DND-41 (cell line): Measurements from ENCODE around the gene RGS13.
A peak's percentile ranks its signal among the peaks of the same experiment; 100 is the strongest.

Experiments
- ATAC-seq: fragments of 200-7000 bp; cut with Tn5 transposase; 3 replicates; pipeline ENCODE4 v1.9.1; 2021; ENCODE audit warnings: low read depth; ENCODE audit not compliant: insufficient read depth
- DNase-seq: peaks from one replicate; pipeline ENCODE4 v3.0.0-alpha.2; 2020
- H2AFZ ChIP-seq: 2 replicates; pipeline ENCODE4 v1.6.0; 2012; ENCODE audit warnings: low read depth, low read length
- H3K27ac ChIP-seq: 2 replicates; pipeline ENCODE4 v1.5.1; 2012; ENCODE audit warnings: low read length, inconsistent platforms
- H3K27me3 ChIP-seq: fragments of 200-600 bp; sonication (generic); 2 replicates; pipeline ENCODE4 v1.6.0; 2012; ENCODE audit warnings: low read length, mild to moderate bottlenecking, inconsistent platforms; ENCODE audit not compliant: insufficient read depth, poor library complexity
- H3K36me3 ChIP-seq: 2 replicates; pipeline ENCODE4 v1.5.1; 2012; ENCODE audit warnings: low read length, inconsistent platforms; ENCODE audit not compliant: insufficient read depth
- H3K4me1 ChIP-seq: 2 replicates; pipeline ENCODE4 v1.5.1; 2012; ENCODE audit warnings: mild to moderate bottlenecking, low read length; ENCODE audit not compliant: insufficient read depth
- H3K4me2 ChIP-seq: 2 replicates; pipeline ENCODE4 v1.6.0; 2012; ENCODE audit warnings: mild to moderate bottlenecking, moderate library complexity, low read length, inconsistent platforms; ENCODE audit not compliant: insufficient read depth
- H3K4me3 ChIP-seq, 2 experiments: fragments of 200-600 bp in 1 of 2; shearing (Covaris generic) in 1 of 2; 2 replicates each; pipeline ENCODE4 v1.5.1; 2012 to 2016; ENCODE audit warnings: inconsistent platforms in 2 of 2, low read length in 2 of 2, mild to moderate bottlenecking in 2 of 2, low read depth in 1 of 2, moderate library complexity in 1 of 2
- H3K79me2 ChIP-seq: 2 replicates; pipeline ENCODE4 v1.6.0; 2012; ENCODE audit warnings: low read length, inconsistent platforms; ENCODE audit not compliant: insufficient read depth
- H3K9ac ChIP-seq: 2 replicates; pipeline ENCODE4 v1.6.0; 2012; ENCODE audit warnings: low read depth, mild to moderate bottlenecking, inconsistent platforms, low read length, moderate library complexity
- H3K9me3 ChIP-seq: 2 replicates; pipeline ENCODE4 v1.5.1; 2012; ENCODE audit warnings: low read length, moderate library complexity, mild to moderate bottlenecking, inconsistent platforms; ENCODE audit not compliant: insufficient read depth, severe bottlenecking
- H4K20me1 ChIP-seq: 2 replicates; pipeline ENCODE4 v1.6.0; 2012; ENCODE audit warnings: low read length; ENCODE audit not compliant: insufficient read depth
- CTCF ChIP-seq: IDR thresholded peaks from 2 replicates; pipeline ENCODE4 v1.5.1; 2012; ENCODE audit warnings: borderline replicate concordance, low read length, moderate library complexity, mild to moderate bottlenecking; ENCODE audit not compliant: poor library complexity, severe bottlenecking; ENCODE audit errors: extremely low read depth
- EZH2 ChIP-seq: IDR thresholded peaks from 3 replicates; pipeline ENCODE4 v1.6.1; 2012; ENCODE audit warnings: borderline replicate concordance, low read depth, mild to moderate bottlenecking, moderate library complexity, low read length, inconsistent platforms; ENCODE audit not compliant: severe bottlenecking

RGS13 gene

GRCh38 chr1:192615055-192615454 is 20.9 kb upstream of the RGS13 start:
- TF ChIP-seq CTCF = no peak
- no peak for TF ChIP-seq EZH2
- peak; percentile 81 for ATAC-seq
- peak overlapping the region; percentile 8; the same call in 1 of the 2 replicates for H3K4me2 ChIP-seq
- H3K4me1 ChIP-seq = peaks cover 51% of the 10 kb centered on the region
- H3K27me3 ChIP-seq = no peaks in the 10 kb centered on the region
- H4K20me1 ChIP-seq = no peaks in the 10 kb centered on the region
- no peak overlapping the region for H2AFZ ChIP-seq
- no peak overlapping the region for H3K9ac ChIP-seq
- no peaks in the 10 kb centered on the region for H3K36me3 ChIP-seq
- peaks cover 44% of the 10 kb centered on the region for H3K79me2 ChIP-seq
- no peak overlapping the region for H3K4me3 ChIP-seq
- H3K9me3 ChIP-seq = no peaks in the 10 kb centered on the region
- DNase-seq = no peak
- no peak overlapping the region for H3K27ac ChIP-seq

GRCh38 chr1:192620071-192620635 is 15.8 kb upstream of the RGS13 start:
- TF ChIP-seq EZH2 (no peak), CTCF (no peak)
- DNase-seq = no peak

GRCh38 chr1:192626366-192627179 is 9.4 kb upstream of the RGS13 start:
- Histone ChIP-seq H3K4me1 (peaks cover 9% of the 10 kb centered on the region), H3K27ac (no peak overlapping the region), H4K20me1 (no peaks in the 10 kb centered on the region), H3K9ac (no peak overlapping the region), H3K9me3 (no peaks in the 10 kb centered on the region), H3K36me3 (no peaks in the 10 kb centered on the region), H3K27me3 (no peaks in the 10 kb centered on the region), H3K4me3 (no peak overlapping the region), H3K4me2 (no peak overlapping the region), H2AFZ (no peak overlapping the region), H3K79me2 (0 out of 2 replicates have a peak, but pooled peaks cover 4% of the 10 kb centered on the region)
- ATAC-seq = peak; percentile 59; the same call in 2 of the 3 replicates
- no peak for DNase-seq
- no peak for TF ChIP-seq EZH2
- TF ChIP-seq CTCF = no peak

More at GRCh38 chr1:192620071-192620635, 15.8 kb upstream of the RGS13 start:
- Histone ChIP-seq H3K4me3 (no peak overlapping the region), H3K4me1 (peaks cover 5% of the 10 kb centered on the region), H3K27me3 (no peaks in the 10 kb centered on the region), H3K27ac (no peak overlapping the region), H2AFZ (no peak overlapping the region), H3K79me2 (peaks cover 12% of the 10 kb centered on the region; the same call in 1 of the 2 replicates), H3K9ac (no peak overlapping the region), H4K20me1 (no peaks in the 10 kb centered on the region), H3K9me3 (no peaks in the 10 kb centered on the region), H3K4me2 (no peak overlapping the region), H3K36me3 (no peaks in the 10 kb centered on the region)
- ATAC-seq = no peak
